K562 (cell line): Measurements from ENCODE around the gene SLC22A23. TPM values are rescaled to one million over a fixed set of nuclear protein-coding genes. Genes with fewer than 3 reads are reported as not detected.

ENCODE experiments used
- CBFA2T2 ChIP-seq: fragments of 450-650 bp; conservative IDR thresholded peaks from 2 replicates; pipeline ENCODE4 v1.6.1; 2017; ENCODE audit warnings: mild to moderate bottlenecking
- CTBP1 ChIP-seq: fragments of 450-650 bp; IDR thresholded peaks from 2 replicates; pipeline ENCODE4 v1.6.1; 2016; ENCODE audit warnings: borderline replicate concordance
- FIP1L1 ChIP-seq: fragments of 200-400 bp; formaldehyde crosslinking; IDR thresholded peaks from 2 replicates; pipeline ENCODE4 v1.6.1; 2018; ENCODE audit warnings: mild to moderate bottlenecking, low read depth, low read length; ENCODE audit not compliant: poor library complexity, severe bottlenecking
- FOXM1 ChIP-seq, 2 experiments: fragments of 450-650 bp in 1 of 2; sonication (generic) in 1 of 2; formaldehyde crosslinking in 1 of 2; IDR thresholded peaks; 2 replicates each; pipeline versions ENCODE4 v1.6.1 to v1.9.0; 2017 to 2022; ENCODE audit warnings: low read depth in 2 of 2, mild to moderate bottlenecking in 2 of 2, missing genetic modification reagents in 1 of 2, moderate library complexity in 1 of 2
- HMG20B ChIP-seq: fragments of 250-450 bp; sonication (Bioruptor Pico); IDR thresholded peaks from 2 replicates; pipeline ENCODE4 v1.5.0; 2021; ENCODE audit warnings: mild to moderate bottlenecking
- HMGXB4 ChIP-seq: sonication (generic); formaldehyde crosslinking; IDR thresholded peaks from 2 replicates; pipeline ENCODE4 v1.8.1; 2023; ENCODE audit warnings: mild to moderate bottlenecking, missing genetic modification reagents
- MAX ChIP-seq: sonication (generic); formaldehyde crosslinking; IDR thresholded peaks from 2 replicates; pipeline ENCODE4 v1.9.0; 2022; ENCODE audit warnings: mild to moderate bottlenecking, missing genetic modification reagents
- POLR2AphosphoS5 ChIP-seq: IDR thresholded peaks from 2 replicates; pipeline ENCODE4 v1.6.1; 2011; ENCODE audit warnings: mild to moderate bottlenecking, low read depth, low read length, moderate library complexity; ENCODE audit not compliant: control insufficient read depth, insufficient read depth
- TEAD4 ChIP-seq, 2 experiments: sonication (generic) in 1 of 2; formaldehyde crosslinking in 1 of 2; IDR thresholded peaks; 2 replicates each; pipeline versions ENCODE4 v1.6.1 to v1.8.0; 2012 to 2022; ENCODE audit warnings: borderline replicate concordance in 1 of 2, inconsistent platforms in 1 of 2, low read length in 1 of 2, mild to moderate bottlenecking in 1 of 2, missing genetic modification reagents in 1 of 2
- THAP7 ChIP-seq: fragments of 250-450 bp; sonication (Bioruptor Pico); IDR thresholded peaks from 2 replicates; pipeline ENCODE4 v1.5.0; 2021
- ZKSCAN8 ChIP-seq: fragments of 200-800 bp; sonication (Bioruptor generic); IDR thresholded peaks from 2 replicates; pipeline ENCODE4 v1.6.1; 2016; ENCODE audit warnings: missing genetic modification characterization, missing compliant biosample characterization
- ZNF584 ChIP-seq: fragments of 200-800 bp; sonication (Bioruptor generic); IDR thresholded peaks from 2 replicates; pipeline ENCODE4 v1.6.1; 2016; ENCODE audit warnings: low read depth, mild to moderate bottlenecking, missing genetic modification characterization, missing compliant biosample characterization
- ZNF644 ChIP-seq: fragments of 200-800 bp; sonication (Bioruptor generic); IDR thresholded peaks from 2 replicates; pipeline ENCODE4 v1.6.1; 2016; ENCODE audit warnings: low read depth, missing genetic modification characterization, missing compliant biosample characterization
- polyA plus RNA-seq, 8 experiments: library from polyadenylated mRNA; depleted of rRNA in 4 of 8; stranded (reverse) in 5 of 8; unstranded in 3 of 8; fragments of >200 nt; fragmentation: Nextera tagmentation in 2 of 8; fragmentation: Illumina TruSeq in 1 of 8; extraction: Ambion mirVana in 2 of 8; extraction: Trizol in 1 of 8; gene quantifications; 2 replicates each; pipeline versions ENCODE4 v1.2.1 to v1.2.3, GENCODE V29; 2011 to 2014; ENCODE audit warnings: inconsistent platforms in 1 of 8, missing spikeins in 1 of 8
- total RNA-seq, 7 experiments: library from RNA; depleted of rRNA in 6 of 7; stranded (reverse); fragments of >200 nt in 6 of 7; fragmentation: Illumina TruSeq in 2 of 7; extraction: Trizol in 2 of 7; gene quantifications; 2 replicates each; pipeline versions ENCODE4 v1.2.1 to v1.2.3, GENCODE V29; 2011 to 2021; ENCODE audit warnings: low replicate concordance in 1 of 7

SLC22A23 gene
- total and polyA plus RNA-seq, 9 of the 15 experiments (the other 6 are each of a cell fraction or from before 2014, with no cell fraction given), result 0.30 to 8.7 (median 2.5) TPM

GRCh38 chr6:3355011-3355357 lies 101.9 kb downstream of the SLC22A23 start (continued):
- TF ChIP-seq POLR2AphosphoS5 (0 out of 2 replicates have a peak, but pooled peaks have one; percentile 20), HMG20B (CRISPR knock-in tag) (no peak), ZNF584 (peak; percentile 93; the same call in 1 of the 2 replicates), ZKSCAN8 (CRISPR knock-in tag) (peak; percentile 71; the same call in 1 of the 2 replicates), FIP1L1 (no peak), ZNF644 (tag) (no peak), HMGXB4 (CRISPR knock-in tag) (no peak), TEAD4 (IDR thresholded peaks at IDR 0.05; ENCODE audit: low read length) (peak; percentile 67), TEAD4 (CRISPR knock-in tag; IDR thresholded peaks at IDR 0.05; ENCODE audit: borderline replicate concordance) (no peak), CTBP1 (0 out of 2 replicates have a peak, but pooled peaks have one; percentile 9), CBFA2T2 (peak; percentile 81), FOXM1 (IDR thresholded peaks at IDR 0.05; ENCODE audit: low read depth) (peak; percentile 74; the same call in 1 of the 2 replicates), FOXM1 (CRISPR knock-in tag; IDR thresholded peaks at IDR 0.05; ENCODE audit: low read depth) (no peak), THAP7 (CRISPR knock-in tag) (no peak), MAX (no peak)
